DND-41 (cell line): ENCODE data around the gene ARMCX4.
"Not testable (repeated sequence)": the region's sequence is repeated elsewhere in the genome, so short reads cannot be mapped to it uniquely, and the experiment has no call there.

ENCODE experiments used
- ATAC-seq: fragments of 200-7000 bp; cut with Tn5 transposase; 3 replicates; pipeline ENCODE4 v1.9.1; 2021; ENCODE audit warnings: low read depth; ENCODE audit not compliant: insufficient read depth
- DNase-seq: peaks from one replicate; pipeline ENCODE4 v3.0.0-alpha.2; 2020
- H2AFZ ChIP-seq: 2 replicates; pipeline ENCODE4 v1.6.0; 2012; ENCODE audit warnings: low read depth, low read length
- H3K27ac ChIP-seq: 2 replicates; pipeline ENCODE4 v1.5.1; 2012; ENCODE audit warnings: low read length, inconsistent platforms
- H3K27me3 ChIP-seq: fragments of 200-600 bp; sonication (generic); 2 replicates; pipeline ENCODE4 v1.6.0; 2012; ENCODE audit warnings: low read length, mild to moderate bottlenecking, inconsistent platforms; ENCODE audit not compliant: insufficient read depth, poor library complexity
- H3K36me3 ChIP-seq: 2 replicates; pipeline ENCODE4 v1.5.1; 2012; ENCODE audit warnings: low read length, inconsistent platforms; ENCODE audit not compliant: insufficient read depth
- H3K4me1 ChIP-seq: 2 replicates; pipeline ENCODE4 v1.5.1; 2012; ENCODE audit warnings: mild to moderate bottlenecking, low read length; ENCODE audit not compliant: insufficient read depth
- H3K4me2 ChIP-seq: 2 replicates; pipeline ENCODE4 v1.6.0; 2012; ENCODE audit warnings: mild to moderate bottlenecking, moderate library complexity, low read length, inconsistent platforms; ENCODE audit not compliant: insufficient read depth
- H3K4me3 ChIP-seq, 2 experiments: fragments of 200-600 bp in 1 of 2; shearing (Covaris generic) in 1 of 2; 2 replicates each; pipeline ENCODE4 v1.5.1; 2012 to 2016; ENCODE audit warnings: inconsistent platforms in 2 of 2, low read length in 2 of 2, mild to moderate bottlenecking in 2 of 2, low read depth in 1 of 2, moderate library complexity in 1 of 2
- H3K79me2 ChIP-seq: 2 replicates; pipeline ENCODE4 v1.6.0; 2012; ENCODE audit warnings: low read length, inconsistent platforms; ENCODE audit not compliant: insufficient read depth
- H3K9ac ChIP-seq: 2 replicates; pipeline ENCODE4 v1.6.0; 2012; ENCODE audit warnings: low read depth, mild to moderate bottlenecking, inconsistent platforms, low read length, moderate library complexity
- H3K9me3 ChIP-seq: 2 replicates; pipeline ENCODE4 v1.5.1; 2012; ENCODE audit warnings: low read length, moderate library complexity, mild to moderate bottlenecking, inconsistent platforms; ENCODE audit not compliant: insufficient read depth, severe bottlenecking
- H4K20me1 ChIP-seq: 2 replicates; pipeline ENCODE4 v1.6.0; 2012; ENCODE audit warnings: low read length; ENCODE audit not compliant: insufficient read depth
- EZH2 ChIP-seq: IDR thresholded peaks from 3 replicates; pipeline ENCODE4 v1.6.1; 2012; ENCODE audit warnings: borderline replicate concordance, low read depth, mild to moderate bottlenecking, moderate library complexity, low read length, inconsistent platforms; ENCODE audit not compliant: severe bottlenecking
- TF ChIP-seq, protein P1 (sequence below): IDR thresholded peaks from 2 replicates; pipeline ENCODE4 v1.5.1; 2012; ENCODE audit warnings: borderline replicate concordance, low read length, moderate library complexity, mild to moderate bottlenecking; ENCODE audit not compliant: poor library complexity, severe bottlenecking; ENCODE audit errors: extremely low read depth

Gene ARMCX4

DNA sequence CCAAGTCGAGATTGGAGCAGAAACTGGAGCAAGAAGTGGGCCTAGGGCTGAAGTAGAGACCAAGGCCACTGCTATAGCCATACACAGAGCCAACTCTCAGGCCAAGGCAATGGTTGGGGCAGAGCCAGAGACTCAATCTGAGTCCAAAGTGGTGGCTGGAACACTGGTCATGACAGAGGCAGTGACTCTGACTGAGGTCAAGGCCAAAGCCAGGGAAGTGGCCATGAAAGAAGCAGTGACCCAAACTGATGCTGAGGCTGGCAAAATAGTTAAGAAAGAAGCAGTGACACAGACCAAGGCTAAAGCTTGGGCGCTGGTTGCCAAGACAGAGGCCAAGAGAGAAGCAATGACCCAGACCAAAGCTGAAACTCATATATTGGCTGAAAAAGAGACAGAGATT lies 3.5 kb downstream of the ARMCX4 start:
- no peak overlapping the region for H2AFZ ChIP-seq
- H3K4me1 ChIP-seq, result no peaks in the 10 kb centered on the region
- no peak overlapping the region for H3K4me3 ChIP-seq
- H3K27me3 ChIP-seq, result no peaks in the 10 kb centered on the region
- no peak overlapping the region for H3K27ac ChIP-seq
- no peaks in the 10 kb centered on the region for H3K79me2 ChIP-seq
- ATAC-seq (no peak), DNase-seq (no peak)
- TF ChIP-seq EZH2, result no peak
- TF ChIP-seq, protein P1, sequence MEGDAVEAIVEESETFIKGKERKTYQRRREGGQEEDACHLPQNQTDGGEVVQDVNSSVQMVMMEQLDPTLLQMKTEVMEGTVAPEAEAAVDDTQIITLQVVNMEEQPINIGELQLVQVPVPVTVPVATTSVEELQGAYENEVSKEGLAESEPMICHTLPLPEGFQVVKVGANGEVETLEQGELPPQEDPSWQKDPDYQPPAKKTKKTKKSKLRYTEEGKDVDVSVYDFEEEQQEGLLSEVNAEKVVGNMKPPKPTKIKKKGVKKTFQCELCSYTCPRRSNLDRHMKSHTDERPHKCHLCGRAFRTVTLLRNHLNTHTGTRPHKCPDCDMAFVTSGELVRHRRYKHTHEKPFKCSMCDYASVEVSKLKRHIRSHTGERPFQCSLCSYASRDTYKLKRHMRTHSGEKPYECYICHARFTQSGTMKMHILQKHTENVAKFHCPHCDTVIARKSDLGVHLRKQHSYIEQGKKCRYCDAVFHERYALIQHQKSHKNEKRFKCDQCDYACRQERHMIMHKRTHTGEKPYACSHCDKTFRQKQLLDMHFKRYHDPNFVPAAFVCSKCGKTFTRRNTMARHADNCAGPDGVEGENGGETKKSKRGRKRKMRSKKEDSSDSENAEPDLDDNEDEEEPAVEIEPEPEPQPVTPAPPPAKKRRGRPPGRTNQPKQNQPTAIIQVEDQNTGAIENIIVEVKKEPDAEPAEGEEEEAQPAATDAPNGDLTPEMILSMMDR, result no peak
- no peaks in the 10 kb centered on the region for H4K20me1 ChIP-seq
- H3K9me3 ChIP-seq, result no peaks in the 10 kb centered on the region
- no peak overlapping the region for H3K4me2 ChIP-seq
- no peaks in the 10 kb centered on the region for H3K36me3 ChIP-seq
- no peak overlapping the region for H3K9ac ChIP-seq

DNA sequence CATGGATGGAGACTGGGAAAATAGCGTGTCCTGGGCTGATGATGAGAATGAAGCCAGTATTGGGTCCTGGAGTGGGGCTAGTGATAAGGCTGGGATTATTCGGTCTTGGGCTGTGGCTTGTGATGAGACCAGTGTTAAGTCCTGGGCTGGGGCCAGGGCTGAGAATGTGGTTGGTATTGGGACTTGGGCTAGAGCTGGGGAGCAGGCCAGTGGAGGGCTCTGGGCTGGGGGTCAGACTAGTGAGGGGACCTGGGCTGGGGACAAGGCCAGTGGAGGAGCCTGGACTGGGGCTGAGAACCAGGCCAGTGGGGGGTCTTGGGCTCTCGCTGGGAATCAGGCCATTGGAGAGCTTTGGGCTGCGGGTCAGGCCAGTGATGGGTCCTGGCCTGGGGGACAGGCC lies 6.7 kb downstream of the ARMCX4 start:
- no peaks in the 10 kb centered on the region for H4K20me1 ChIP-seq
- no peak overlapping the region for H3K9ac ChIP-seq
- no peaks in the 10 kb centered on the region for H3K27me3 ChIP-seq
- H3K4me1 ChIP-seq, result no peaks in the 10 kb centered on the region
- no peaks in the 10 kb centered on the region for H3K79me2 ChIP-seq
- no peaks in the 10 kb centered on the region for H3K9me3 ChIP-seq
- no peak for ATAC-seq
- no peak overlapping the region for H2AFZ ChIP-seq
- TF ChIP-seq, protein P1, result no peak
- no peak for TF ChIP-seq EZH2
- no peak overlapping the region for H3K27ac ChIP-seq
- no peaks in the 10 kb centered on the region for H3K36me3 ChIP-seq
- no peak for DNase-seq
- H3K4me3 ChIP-seq, result no peak overlapping the region
- no peak overlapping the region for H3K4me2 ChIP-seq

DNA sequence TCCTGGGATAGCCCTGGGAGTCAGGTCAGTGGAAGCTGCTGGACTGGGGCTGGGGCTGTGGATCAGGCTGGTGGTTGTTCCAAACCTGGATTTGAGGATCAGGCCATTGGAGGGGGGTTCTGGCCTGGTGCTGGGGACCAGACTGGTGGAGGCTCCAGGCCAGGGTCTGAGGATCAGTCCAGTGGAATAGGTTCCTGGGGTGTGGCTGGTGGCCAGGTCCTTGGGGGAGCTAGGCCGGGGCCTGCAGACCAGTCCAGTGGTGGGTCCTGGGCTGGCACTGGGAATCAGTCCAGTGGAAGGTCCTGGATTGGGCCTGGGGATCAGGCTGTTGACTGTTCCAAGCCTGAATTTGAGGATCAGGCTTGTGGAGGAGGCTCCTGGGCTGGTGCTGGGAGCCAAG lies 8.0 kb downstream of the ARMCX4 start:
- Histone ChIP-seq H3K27ac (no peak overlapping the region), H3K79me2 (no peaks in the 10 kb centered on the region), H2AFZ (no peak overlapping the region), H3K4me3 (no peak overlapping the region), H3K36me3 (no peaks in the 10 kb centered on the region), H3K9me3 (no peaks in the 10 kb centered on the region), H3K9ac (no peak overlapping the region), H3K27me3 (no peaks in the 10 kb centered on the region), H3K4me2 (no peak overlapping the region), H4K20me1 (no peaks in the 10 kb centered on the region), H3K4me1 (no peaks in the 10 kb centered on the region)
- ATAC-seq, result no peak
- no peak for DNase-seq
- TF ChIP-seq, protein P1, result no peak
- TF ChIP-seq EZH2, result no peak

DNA sequence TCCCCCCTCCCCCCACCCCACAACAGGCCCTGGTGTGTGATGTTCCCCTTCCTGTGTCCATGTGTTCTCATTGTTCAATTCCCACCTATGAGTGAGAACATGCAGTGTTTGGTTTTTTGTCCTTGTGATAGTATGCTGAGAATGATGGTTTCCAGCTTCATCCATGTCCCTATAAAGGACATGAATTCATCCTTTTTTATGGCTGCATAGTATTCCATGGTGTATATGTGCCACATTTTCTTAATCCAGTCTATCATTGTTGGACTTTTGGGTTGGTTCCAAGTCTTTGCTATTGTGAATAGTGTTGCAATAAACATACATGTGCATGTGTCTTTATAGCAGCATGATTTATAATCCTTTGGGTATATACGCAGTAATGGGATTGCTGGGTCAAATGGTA lies 17.7 kb downstream of the ARMCX4 start:
- not testable (repeated sequence) for H3K27ac ChIP-seq, H3K4me1 ChIP-seq, H3K27me3 ChIP-seq, H3K4me2 ChIP-seq, H3K4me3 ChIP-seq, ATAC-seq, H2AFZ ChIP-seq, H3K9me3 ChIP-seq, H3K36me3 ChIP-seq, H4K20me1 ChIP-seq, H3K9ac ChIP-seq, DNase-seq, H3K79me2 ChIP-seq
